22Rv1 (cell line): ENCODE measurements around the gene SCG5.

ENCODE experiments used
- CTCF ChIP-seq: fragments of 450-650 bp; IDR thresholded peaks from 2 replicates; pipeline ENCODE4 v1.5.1; 2017; ENCODE audit warnings: mild to moderate bottlenecking
- ZFX ChIP-seq: fragments of 450-650 bp; IDR thresholded peaks from 2 replicates; pipeline ENCODE4 v1.6.1; 2017; ENCODE audit warnings: antibody characterized with exemption, borderline replicate concordance

DNA sequence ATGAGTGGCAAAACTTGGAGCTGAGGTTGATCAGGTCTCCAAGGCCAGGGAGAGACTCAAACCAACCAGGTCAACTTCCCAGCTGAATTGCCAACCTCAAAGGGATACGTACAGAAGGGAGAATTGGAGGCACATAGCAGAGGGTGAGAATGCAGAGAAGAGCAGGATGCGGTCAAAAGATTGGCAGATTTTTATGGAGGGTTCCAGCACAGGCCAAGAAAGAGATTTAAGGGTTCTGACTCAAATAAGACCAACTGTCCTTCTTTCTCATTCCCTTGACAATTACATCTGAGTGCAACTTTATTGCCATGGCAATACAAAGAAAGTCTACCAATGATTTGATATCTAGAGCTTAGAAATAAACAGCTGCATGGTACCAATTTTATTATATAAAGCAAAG is 33.2 kb downstream of the SCG5 start:
- TF ChIP-seq ZFX (no peak), CTCF (no peak)
